Fibroblast of skin of right quadriceps (primary cell): Measurements from ENCODE around the gene RYR2.
"Not testable (repeated sequence)": the region's sequence is repeated elsewhere in the genome, so short reads cannot be mapped to it uniquely, and the experiment has no call there.

ENCODE experiments used
- DNase-seq: peaks from one replicate; pipeline ENCODE4 v3.0.0-alpha.2; 2013

Gene RYR2

DNA sequence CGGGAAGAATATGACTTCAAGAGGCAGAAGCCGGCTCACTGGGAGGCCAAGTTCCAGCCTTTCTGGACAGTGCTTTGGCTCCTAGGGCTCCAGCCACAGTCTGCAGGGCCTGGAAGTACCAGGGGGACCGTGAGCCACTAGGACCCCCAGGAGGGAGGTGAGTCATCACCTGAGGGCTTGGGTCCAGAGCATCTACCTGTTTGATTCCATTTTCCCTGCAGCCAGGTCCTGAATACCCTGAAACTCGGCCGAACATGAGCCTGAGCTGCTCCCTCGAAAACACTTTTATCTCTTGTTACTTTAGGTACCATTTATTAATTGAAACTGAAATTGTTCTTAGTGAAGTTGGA is 164.1 kb downstream of the RYR2 start:
- DNase-seq = no peak

DNA sequence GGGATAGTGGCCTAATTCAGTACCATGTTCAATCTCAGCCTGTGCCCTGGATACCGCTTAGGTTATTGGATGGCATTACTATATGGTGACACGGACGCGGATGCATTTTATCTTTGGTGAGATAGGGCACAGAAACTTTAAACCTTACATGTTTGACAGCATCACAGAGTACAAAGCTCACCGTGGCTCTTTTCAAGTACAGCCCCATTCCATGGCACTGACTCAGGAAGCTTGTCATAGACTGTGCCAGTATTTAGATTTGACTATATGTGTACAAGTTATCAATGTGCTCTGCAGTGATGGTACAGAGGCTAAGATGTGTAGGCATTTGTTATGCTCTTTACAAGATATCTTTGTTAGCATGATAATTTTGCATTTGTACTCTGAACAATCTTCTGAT is 169.0 kb downstream of the RYR2 start:
- DNase-seq = no peak

DNA sequence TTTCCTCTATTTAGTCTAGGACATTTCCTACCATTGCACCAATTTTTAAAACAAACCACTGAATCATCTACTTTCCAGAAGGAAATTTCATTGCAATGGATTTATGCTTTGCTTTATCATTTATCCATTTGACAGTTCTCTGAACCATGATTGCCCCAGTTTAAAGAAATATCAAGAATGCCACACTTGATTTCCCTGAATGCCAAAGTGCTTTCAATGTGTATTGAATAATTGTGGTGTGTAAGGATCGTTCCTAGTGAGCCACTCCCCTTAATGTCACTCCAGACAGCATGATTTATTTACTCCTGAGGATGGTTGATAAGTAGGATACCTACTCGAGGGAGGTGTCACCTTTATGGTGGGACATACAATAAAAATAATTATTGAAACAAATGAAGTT is 169.6 kb downstream of the RYR2 start:
- DNase-seq = no peak

DNA sequence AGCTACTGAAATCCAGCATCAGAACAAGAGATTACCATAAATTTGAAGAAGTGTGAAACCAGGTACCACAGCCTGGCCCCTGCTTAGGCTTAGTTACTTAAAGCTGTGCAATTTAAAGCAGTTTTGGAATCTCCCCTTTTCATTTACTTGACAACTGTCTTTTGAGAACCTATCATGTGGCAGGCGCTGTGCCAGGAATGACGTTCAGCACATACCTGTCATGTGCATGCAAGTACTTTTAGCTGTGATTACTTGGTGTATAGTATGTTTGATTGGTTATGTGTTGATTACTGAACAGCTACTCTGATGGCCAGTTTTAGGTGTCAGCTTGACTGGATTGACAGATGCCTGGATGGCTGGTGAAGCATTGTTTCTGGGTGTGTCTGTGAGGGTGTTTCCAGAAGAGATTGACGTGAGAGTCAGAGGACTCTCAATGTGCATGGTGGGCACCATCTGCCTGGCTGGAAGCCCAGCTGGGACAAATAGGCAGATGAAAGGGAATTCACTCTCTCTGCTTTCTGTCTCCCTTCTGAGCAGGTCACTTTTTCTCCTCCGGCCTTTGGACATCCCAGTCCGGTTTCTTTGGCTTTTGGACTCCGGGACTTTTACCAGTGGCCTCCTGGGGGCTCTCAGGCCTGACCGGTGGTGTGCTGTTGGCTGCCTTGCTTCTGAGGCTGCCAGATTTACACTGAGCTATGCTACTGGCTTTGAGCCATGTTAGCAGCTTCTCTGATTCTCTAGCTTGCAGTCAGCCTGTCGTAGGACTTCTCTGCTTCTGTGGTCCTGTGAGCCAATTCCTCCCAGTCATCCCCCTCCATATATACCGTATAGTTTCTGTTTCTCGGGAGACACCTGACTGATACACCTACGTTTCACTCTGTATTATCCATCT is 178.0 kb downstream of the RYR2 start:
- no peak for DNase-seq

DNA sequence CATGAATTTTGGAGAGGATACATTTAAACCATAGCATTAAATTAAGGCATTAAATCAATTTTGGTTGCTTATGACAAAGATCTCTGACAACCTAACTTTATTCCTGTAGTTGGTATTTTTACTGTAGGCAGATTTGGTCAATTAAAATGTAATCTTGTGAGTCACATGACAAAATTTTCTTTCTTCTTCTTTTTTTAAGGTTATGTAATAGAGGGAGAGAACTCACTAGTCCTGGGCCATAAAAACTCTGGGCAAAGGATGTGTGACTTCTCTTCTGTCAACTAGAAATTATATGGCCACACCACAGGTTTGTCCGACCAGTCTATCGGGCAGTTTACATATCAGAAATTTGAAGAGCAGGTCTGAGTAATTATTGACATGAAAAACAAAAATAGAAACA is 181.4 kb downstream of the RYR2 start:
- no peak for DNase-seq

DNA sequence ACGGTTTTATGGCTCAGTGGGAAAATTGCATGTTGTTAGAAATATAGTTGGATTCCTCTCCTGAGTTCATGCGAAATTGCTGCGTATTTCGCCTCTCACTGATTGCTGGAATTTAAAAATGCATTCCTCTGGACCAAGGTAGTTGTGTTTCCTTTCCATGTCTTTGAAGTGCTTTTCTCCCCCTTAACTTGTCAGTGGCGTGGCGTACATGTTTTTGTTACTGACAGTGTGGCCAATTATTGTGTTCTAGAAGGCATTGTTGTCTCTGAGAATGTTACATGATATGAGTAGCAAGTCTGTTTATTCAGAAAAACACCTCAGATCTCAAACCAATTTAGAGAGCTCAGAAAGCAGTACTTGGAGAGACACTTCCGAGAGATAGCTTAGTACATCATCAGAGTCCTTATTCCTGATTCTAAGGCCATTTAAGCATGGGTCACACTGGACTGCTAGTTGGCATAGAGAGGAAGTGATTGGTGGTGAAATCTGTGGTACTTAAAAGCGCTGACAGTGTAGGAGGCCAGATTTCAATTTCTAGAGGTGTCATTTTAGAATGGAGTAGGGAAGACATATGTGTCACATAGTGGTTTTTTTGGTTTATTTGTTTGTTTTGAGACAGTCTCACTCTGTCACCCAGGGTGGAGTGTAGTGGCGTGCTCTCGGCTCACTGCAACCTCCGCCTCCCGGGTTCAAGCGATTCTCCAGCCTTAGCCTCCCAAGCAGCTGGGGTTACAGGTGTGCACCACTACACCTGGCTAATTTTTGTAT is 184.4 kb downstream of the RYR2 start:
- DNase-seq = no peak

DNA sequence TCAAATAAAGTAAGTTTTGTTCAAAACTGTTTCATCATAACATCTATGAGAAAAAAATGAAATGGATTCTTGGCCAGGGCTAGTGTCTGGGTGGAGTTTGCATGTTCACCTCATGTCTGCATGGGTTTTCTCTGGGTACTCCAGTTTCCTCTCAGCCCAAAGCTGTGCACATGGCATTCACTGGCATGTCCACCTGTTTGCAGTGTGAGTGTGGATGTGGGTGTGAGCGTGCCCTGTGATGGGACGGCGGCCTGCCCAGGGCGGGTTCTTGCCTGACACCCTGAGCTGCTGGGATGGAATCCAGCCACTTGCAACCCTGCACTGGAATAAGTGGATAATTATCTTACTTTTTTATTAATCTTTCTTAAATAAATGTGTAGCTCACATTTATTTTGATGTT is 185.5 kb downstream of the RYR2 start:
- no peak for DNase-seq

DNA sequence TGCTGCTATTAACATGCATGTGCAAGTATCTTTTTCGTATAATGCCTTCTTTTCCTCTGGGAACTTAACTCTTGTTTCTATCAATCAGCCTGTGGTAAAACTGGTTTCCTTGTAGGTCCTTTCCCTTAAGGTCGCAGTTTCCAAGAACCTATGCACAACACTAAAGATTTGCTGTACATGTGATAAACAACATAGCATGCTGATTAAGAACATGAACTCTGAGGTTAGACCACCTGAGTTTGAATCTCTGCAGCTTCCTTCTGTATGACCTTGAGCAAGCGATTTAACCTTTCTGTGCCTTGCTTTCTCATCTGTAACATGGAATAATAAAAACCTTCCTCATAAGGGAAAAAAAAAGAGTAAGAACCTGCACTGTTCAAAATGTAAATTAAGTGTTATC is 186.4 kb downstream of the RYR2 start:
- DNase-seq = no peak

DNA sequence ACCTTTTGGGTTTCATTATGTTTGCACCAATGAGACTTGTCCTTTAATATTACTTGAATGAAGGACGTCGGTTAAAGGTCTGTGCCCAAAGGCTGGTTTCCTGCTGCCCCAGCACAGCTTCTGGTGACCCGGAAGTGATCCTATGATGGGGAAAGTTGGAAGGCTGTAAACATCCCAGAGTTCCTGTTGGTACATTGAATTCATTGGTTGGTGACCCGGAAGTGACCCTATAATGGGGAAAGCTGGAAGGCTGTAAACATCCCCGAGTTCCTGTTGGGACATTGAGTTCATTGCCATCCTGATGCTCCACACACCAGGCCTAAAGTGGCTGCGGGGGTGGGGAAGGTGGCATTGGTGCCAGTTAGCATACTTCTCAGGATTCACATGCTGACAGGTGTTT is 187.3 kb downstream of the RYR2 start:
- no peak for DNase-seq

DNA sequence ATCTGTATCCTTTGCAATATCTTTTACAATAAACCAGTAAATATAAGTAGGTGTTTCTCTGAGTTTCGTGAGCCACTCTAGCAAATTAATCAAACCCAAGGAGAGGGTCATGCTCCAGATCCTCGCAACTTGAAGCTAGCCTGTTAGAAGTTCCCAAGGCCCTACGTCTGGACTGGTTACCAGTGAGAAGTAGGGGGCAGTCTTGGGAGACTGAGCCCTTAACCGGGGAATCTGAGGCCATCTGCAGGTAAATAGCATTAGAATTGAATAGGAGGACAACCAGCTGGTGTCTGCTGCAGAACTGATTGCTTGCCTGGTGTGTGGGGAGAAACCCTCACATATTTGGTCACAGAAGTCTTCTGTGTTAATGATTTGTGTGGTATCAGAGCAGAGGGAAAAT is 190.5 kb downstream of the RYR2 start:
- DNase-seq = no peak

DNA sequence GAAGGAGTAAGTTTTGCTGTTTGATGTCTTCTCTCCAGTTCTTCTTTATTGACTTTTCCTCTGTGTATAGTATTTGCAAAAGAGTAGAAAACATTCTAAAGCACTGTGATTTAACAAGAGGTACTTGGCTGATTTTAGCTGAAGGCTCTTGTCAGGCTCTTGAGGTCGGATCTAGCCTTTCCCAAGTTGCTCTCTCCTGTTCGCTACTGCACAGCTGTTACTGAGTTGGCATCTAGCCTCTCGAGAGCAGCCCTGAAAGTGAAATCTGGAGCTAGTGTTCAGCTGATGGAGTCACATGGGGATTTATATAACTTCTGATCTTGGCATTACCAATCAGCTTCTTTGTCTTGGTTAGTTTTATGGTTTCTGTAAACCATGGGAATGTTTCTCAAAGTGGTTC is 193.1 kb downstream of the RYR2 start:
- no peak for DNase-seq

DNA sequence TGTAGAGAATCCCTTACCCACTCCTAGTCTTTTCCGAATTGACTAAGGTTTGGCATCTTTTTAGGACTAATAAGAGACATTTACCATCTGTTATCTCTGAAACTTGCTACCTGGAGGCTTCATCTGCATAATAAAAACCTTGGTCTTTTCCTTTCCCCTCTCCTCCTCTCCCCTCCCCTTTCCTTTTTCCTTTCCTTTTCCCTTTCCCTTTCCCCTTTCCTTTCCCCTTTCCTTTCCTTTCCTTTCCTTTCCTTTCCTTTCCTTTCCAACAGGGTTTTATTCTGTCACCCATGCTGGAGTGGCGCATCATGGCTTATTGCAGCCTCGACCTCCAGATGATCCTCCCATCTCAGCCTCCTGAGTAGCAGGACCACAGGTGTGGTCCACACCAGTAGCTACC is 195.7 kb downstream of the RYR2 start:
- DNase-seq = no peak

DNA sequence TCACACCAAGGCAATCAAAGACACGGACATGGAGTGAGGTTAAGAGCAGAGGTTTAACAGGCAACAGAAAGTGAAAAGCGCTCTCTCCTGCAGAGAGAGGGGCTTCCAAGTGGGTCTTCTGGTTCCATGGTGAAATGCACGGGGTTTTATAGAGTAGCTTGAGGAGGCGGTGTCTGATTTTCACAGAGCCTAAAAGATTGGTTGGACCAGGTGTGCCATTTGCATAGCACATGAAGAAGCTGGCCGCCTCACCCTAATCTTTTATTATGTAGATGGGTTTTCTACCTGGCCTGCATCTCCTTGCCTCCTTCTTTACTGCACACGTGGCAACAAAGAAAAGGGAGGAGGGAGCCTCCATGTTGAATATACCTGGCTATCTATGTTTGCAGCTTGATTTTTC is 197.3 kb downstream of the RYR2 start:
- no peak for DNase-seq

DNA sequence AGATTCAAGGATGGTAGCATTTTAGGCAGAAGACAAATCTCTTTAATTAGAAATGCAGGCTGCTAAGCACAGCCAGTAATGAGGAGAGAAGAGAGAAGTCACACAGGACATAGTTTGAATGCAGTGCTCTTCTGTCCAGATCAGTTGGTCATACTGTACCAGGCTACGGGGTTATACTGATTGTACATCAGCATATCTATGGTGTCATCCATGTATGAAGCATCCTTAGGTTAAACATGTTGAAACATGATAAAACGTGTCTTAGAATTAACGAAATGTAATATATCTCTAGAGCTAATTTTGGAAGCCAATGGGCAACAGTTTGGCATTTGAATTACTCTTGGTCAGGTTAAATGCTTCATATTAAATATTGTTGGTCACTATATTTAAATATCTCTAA is 199.1 kb downstream of the RYR2 start:
- DNase-seq = no peak

DNA sequence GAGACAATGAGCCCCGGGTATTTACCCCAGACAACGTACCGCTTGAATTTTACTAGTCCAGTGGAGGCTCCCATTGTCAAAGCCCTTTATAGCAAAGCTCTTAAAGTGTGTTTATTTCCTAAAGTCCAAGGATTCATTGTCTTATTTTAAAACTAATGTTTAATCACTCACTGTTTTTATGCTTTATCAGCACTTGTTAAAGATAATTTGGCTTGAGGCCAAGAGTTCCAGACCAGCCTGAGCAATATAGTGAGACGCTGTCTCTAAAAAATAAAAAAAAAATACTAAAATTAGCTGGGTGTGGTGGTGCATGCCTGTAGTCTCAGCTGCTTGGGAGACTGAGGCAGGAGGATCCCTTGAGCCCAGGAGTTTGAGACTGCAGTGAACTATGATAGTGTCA is 202.8 kb downstream of the RYR2 start:
- DNase-seq = no peak

DNA sequence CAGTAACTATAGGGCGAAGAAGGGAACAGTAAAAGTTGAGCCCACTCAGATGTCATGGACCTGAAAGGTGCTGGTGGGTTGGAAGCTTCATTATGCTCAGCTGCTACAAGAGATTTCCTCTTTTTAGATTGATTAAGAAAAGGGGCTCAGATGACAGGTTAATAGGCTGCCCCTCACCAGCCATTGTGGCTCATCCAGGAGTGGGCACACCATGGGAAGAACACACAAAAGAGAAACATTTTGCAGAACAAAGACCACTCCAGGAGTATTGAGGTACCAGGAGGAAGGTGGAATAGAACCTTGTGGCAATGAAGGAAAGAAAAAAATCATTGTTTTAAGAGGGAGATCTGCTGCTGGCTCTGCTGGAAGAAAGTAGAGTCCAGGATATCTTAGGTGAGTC is 205.5 kb downstream of the RYR2 start:
- DNase-seq = no peak

DNA sequence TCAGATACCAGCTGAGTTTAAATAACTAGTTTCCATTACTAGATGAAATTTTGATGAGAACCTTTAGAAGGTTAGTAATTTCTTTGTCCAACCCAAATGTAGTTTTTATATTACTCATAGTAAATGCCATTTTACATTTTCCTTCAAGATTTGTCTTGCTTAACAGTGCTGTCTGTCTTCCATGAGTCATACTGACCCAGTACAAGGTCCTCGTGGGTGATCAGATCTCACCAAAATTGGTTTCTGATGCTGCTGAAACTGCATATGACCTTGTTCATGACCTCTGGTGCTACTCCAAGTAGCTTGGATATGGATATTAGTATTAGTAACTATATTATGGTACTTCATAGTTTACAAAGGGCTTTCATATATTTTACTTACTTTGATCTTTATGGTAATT is 207.1 kb downstream of the RYR2 start:
- no peak for DNase-seq

DNA sequence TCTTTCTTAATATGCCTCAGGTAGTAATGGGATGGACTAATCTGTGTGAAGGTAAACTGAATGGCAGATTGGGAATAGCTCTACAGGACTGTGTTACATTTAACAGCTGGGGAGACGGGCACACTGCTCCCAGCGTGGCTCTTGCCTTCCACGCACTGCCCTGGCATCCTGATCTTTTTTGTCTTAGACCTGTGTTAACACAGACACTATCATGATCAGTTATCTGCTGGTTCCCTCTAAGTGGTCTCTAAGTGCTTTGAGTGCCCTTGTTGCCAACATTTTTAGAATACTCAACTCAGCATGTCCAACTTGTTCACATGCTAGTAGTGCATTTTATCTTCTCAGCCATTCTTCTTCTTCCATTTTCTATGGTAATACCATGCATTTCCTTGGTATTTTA is 208.1 kb downstream of the RYR2 start:
- no peak for DNase-seq

DNA sequence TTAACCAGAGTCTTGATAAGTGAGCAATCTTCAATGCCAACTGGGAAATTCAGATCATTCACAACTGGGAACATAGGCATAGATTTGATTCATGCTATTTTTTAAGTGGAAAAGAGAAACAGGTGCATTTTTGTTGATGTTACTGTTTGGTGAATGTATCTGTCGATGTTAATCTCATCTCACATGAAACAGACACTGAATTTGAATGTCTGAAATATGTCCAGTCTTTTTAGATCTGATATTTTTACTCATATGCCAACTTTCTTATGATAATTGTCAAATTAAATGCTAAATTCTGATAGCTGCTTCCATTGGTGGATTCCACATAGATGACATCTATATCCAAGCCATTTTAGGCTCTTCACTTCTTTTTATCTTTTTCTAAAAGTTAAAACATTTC is 213.1 kb downstream of the RYR2 start:
- DNase-seq = no peak

DNA sequence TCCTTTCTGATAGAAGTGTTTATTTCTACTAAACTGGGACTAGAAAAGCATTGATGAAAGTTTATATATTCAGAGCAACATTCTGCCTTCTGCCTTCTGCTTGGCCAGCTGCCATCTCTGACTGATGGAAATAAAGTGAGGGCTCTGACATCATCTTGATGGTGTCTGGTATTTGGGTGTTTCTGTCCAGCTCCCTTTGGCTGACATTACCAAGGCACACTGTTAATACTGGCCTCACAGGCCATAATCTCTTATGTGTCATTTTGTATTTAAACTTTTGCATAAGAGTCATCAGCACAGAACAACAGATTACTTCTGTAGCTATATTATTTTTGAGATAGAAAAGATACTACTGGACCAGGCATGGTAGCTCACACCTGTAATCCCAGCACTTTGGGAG is 216.9 kb downstream of the RYR2 start:
- DNase-seq = no peak

DNA sequence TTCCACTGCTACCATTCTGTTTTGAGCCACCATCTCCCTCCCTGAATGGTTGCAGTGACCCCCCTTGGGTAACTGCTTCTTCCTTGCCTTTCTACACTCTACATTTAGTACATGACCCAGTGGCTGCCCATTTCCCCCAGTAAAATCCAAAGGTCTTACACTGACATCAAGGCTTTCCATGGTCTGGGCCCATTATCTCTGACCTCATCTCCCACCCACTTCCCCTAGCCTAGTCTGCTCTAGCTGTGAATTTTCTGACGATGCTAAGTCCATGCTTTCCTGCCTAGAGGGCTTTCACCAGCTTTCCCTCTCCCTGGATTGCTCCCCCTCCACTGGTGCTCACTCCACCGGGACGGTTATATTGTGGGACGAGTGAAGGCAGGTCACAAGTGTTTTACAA is 219.2 kb downstream of the RYR2 start:
- DNase-seq = no peak

DNA sequence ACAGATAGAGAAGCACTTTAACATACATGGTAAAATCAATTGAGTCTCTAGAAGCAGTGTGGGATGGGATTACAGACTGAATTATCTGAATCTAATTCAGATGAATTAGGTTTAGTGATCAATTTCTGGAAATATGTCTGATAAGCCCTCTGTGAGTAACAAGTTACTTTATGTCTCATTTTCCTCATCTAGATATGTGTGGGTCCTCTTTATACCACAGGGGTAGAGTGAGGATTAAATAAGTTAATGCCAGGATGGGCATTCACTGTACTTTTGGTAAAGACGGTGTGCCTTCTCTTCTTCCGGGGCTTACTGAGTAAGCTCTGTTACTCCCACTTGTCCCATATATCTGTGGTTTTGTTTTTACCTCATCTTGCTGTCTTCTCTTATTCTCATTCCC is 225.8 kb downstream of the RYR2 start:
- DNase-seq = no peak

DNA sequence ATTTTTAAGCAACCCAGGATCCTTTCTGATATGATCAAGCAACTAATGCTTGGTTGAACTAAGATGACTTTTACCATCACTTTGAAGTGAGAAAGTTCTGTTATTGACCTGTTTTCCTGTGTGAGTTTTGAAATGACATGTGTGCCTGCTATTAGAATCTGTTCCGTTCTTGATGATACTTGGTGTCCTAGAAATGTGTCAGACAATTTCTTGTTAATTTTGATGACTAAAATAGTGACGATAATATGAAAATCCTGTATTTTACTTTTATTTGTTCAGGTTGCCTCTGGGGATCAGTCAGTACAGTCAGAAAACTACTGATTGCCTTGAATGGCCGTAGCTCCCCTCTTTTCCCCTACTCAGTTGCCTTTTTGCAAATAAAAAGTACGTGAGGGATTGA is 228.0 kb downstream of the RYR2 start:
- no peak for DNase-seq

DNA sequence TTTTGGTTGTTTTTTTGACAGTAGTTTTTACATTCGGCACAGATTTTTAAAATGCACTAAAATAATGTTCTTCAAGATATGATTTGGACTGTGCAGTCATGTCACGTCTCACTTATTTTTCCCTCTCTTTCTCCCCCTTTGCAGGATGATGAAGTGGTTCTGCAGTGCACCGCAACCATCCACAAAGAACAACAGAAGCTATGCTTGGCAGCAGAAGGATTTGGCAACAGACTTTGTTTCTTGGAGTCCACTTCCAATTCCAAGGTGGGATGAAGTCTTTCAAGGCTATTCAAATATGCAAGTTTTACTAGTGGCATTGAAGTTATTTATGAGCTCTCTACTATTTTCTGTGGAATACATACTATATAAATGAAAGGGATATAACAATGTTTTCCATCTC is 228.4 kb downstream of the RYR2 start:
- DNase-seq = no peak

DNA sequence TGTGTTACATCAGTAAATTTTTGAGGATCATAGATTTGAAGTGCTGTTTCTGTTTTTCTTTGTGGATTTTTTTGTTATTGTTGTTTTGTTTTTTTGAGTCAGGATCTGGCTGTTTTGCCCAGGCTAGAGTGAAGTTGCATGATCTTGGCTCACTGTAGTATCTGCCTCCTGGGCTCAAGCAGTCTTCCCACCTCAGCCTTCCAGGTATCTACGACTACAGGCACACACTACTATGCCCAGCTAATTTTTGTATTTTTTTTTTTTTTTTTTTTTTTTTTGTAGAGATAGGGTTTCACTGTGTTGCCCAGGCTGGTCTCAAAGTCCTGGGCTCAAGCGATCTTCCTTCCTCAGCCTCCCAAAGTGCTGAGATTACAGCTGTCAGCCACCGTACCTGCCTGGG is 236.0 kb downstream of the RYR2 start:
- not testable (repeated sequence) for DNase-seq
